Fibroblast of skin of left biceps (primary cell): ENCODE results near the gene CNST.
"Not testable (repeated sequence)": the region's sequence is repeated elsewhere in the genome, so short reads cannot be mapped to it uniquely, and the experiment has no call there.

Experiments used
- DNase-seq, 2 experiments: peaks; one replicate each; pipeline ENCODE4 v3.0.0-alpha.2; 2013; ENCODE audit warnings: low read depth in 2 of 2

CNST gene

GRCh38 chr1:246559310-246559709 is 6.9 kb upstream of the CNST start:
- no peak for DNase-seq

GRCh38 chr1:246560833-246561232 is 5.4 kb upstream of the CNST start:
- not testable (repeated sequence) for DNase-seq

- no peak for DNase-seq
These were observed 1.2 kb upstream of the CNST start for GRCh38 chr1:246564839-246565750.

GRCh38 chr1:246565751-246566127 is 517 bp upstream of the CNST start:
- DNase-seq = no peak

- DNase-seq = peak; percentile 67 to 69
These were observed 773 bp downstream of the CNST start for GRCh38 chr1:246566813-246567645.

- no peak for DNase-seq
These were observed 1.5 kb downstream of the CNST start for GRCh38 chr1:246567646-246568235.

GRCh38 chr1:246569248-246570238 is 3.3 kb downstream of the CNST start:
- DNase-seq = no peak

GRCh38 chr1:246571309-246571708 is 5.1 kb downstream of the CNST start:
- DNase-seq = not testable (repeated sequence)

- no peak for DNase-seq
These were observed 5.7 kb downstream of the CNST start for GRCh38 chr1:246571953-246572352.

GRCh38 chr1:246572785-246573184 is 6.5 kb downstream of the CNST start:
- no peak for DNase-seq

GRCh38 chr1:246573491-246573890 is 7.2 kb downstream of the CNST start:
- no peak for DNase-seq

- no peak for DNase-seq
These were observed 10.4 kb downstream of the CNST start for GRCh38 chr1:246576709-246577032.

GRCh38 chr1:246577082-246577719 is 10.9 kb downstream of the CNST start:
- DNase-seq = no peak

GRCh38 chr1:246577720-246578106 is 11.5 kb downstream of the CNST start:
- no peak for DNase-seq

GRCh38 chr1:246579818-246580217 is 13.6 kb downstream of the CNST start:
- DNase-seq = no peak

- DNase-seq = no peak
These were observed 14.5 kb downstream of the CNST start for GRCh38 chr1:246580497-246581370.

GRCh38 chr1:246582301-246583055 is 16.2 kb downstream of the CNST start:
- DNase-seq = no peak

- no peak for DNase-seq
These were observed 16.8 kb downstream of the CNST start for GRCh38 chr1:246583056-246583440.
